Activated naive CD4-positive, alpha-beta T cell treated with anti-CD3 and anti-CD28 coated beads, Interleukin-2, amount 10 ng/mL, durations not matched to agents 7 days and 5 days (primary cell): ENCODE results near the gene KRTAP10-9.

Experiments
- CTCF ChIA-PET: fragments of 350-600 bp; sonication (Branson Sonifier 250); formaldehyde crosslinking; loops from one replicate; lab custom pipeline; 2021; ENCODE audit warnings: antibody characterized with exemption; lab: Charles Lee
- DNase-seq: peaks from one replicate; pipeline ENCODE4 v3.0.0-alpha.2; 2020
- H3K27ac Mint-ChIP-seq: one replicate; pipeline ENCODE4 v1.8.0; 2021; ENCODE audit warnings: mild to moderate bottlenecking, moderate library complexity, mixed read lengths
- H3K27me3 Mint-ChIP-seq: one replicate; pipeline ENCODE4 v1.8.0; 2021; ENCODE audit warnings: mild to moderate bottlenecking, mixed read lengths
- H3K36me3 Mint-ChIP-seq: one replicate; pipeline ENCODE4 v1.8.0; 2021; ENCODE audit warnings: mixed read lengths
- H3K4me1 Mint-ChIP-seq: one replicate; pipeline ENCODE4 v1.8.0; 2021; ENCODE audit warnings: mixed read lengths
- H3K4me3 Mint-ChIP-seq: one replicate; pipeline ENCODE4 v1.8.0; 2021; ENCODE audit warnings: mild to moderate bottlenecking, moderate library complexity, mixed read lengths
- H3K9me3 Mint-ChIP-seq: one replicate; pipeline ENCODE4 v1.8.0; 2021; ENCODE audit warnings: mixed read lengths

Gene KRTAP10-9

GRCh38 chr21:44666401-44667320, 39.8 kb downstream of the KRTAP10-9 start, which contains the start of gene KRTAP12-2:
KRTAP12-2 (minus strand) TSS chr21:44666927; CDS start chr21:44666886, 41 bp downstream.
- no peak within 1 kb of the TSS for H3K27ac Mint-ChIP-seq
- H3K27me3 Mint-ChIP-seq, result peaks cover 37% of the 10 kb centered on the region
- peaks cover 38% of the 10 kb centered on the region for H3K9me3 Mint-ChIP-seq
- CTCF ChIA-PET, result no interaction called here
- no peak within 1 kb of the TSS for H3K4me3 Mint-ChIP-seq
- DNase-seq, result no peak
- H3K36me3 Mint-ChIP-seq, result peaks cover 7% of the 10 kb centered on the region
- H3K4me1 Mint-ChIP-seq, result no peaks in the 10 kb centered on the region

DNA sequence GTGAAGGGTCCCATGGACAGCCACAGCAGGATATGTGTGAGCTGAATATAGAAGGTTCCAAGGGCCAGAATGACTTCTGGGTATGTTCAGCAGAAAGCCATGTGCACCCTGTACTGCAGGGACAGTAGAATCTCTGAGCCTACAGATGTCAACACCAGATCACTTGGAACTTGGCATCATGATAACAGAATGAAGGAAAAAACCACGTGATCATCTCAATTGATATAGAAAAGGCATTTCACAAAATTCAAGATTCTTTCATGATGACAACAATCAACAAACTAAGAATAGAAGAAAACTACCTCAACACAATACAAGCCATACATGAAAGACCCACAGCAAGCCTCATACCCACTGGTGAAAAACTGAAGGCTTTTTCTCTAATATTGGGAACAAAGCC, 40.7 kb downstream of the KRTAP10-9 start:
- H3K27me3 Mint-ChIP-seq, result peaks cover 35% of the 10 kb centered on the region
- CTCF ChIA-PET, result no interaction called here
- H3K4me3 Mint-ChIP-seq, result no peak overlapping the region
- H3K9me3 Mint-ChIP-seq, result peaks cover 34% of the 10 kb centered on the region
- no peaks in the 10 kb centered on the region for H3K4me1 Mint-ChIP-seq
- no peak overlapping the region for H3K27ac Mint-ChIP-seq
- H3K36me3 Mint-ChIP-seq, result peaks cover 3% of the 10 kb centered on the region
- DNase-seq, result no peak

- H3K9me3 Mint-ChIP-seq, result peaks cover 39% of the 10 kb centered on the region
- H3K4me1 Mint-ChIP-seq, result no peaks in the 10 kb centered on the region
These were observed 43.9 kb downstream of the KRTAP10-9 start for GRCh38 chr21:44670642-44671432.

GRCh38 chr21:44671911-44672310, 45.0 kb downstream of the KRTAP10-9 start:
- Mint-ChIP-seq H3K9me3 (peaks cover 39% of the 10 kb centered on the region), H3K27ac (no peak overlapping the region), H3K36me3 (peaks cover 3% of the 10 kb centered on the region), H3K4me3 (no peak overlapping the region), H3K4me1 (no peaks in the 10 kb centered on the region), H3K27me3 (peaks cover 39% of the 10 kb centered on the region)
- CTCF ChIA-PET, result no interaction called here
- DNase-seq, result no peak

More at GRCh38 chr21:44670642-44671432, 43.9 kb downstream of the KRTAP10-9 start:
- CTCF ChIA-PET, result no interaction called here
- Mint-ChIP-seq H3K27ac (no peak overlapping the region), H3K4me3 (no peak overlapping the region), H3K27me3 (peaks cover 41% of the 10 kb centered on the region), H3K36me3 (peaks cover 3% of the 10 kb centered on the region)
- DNase-seq, result no peak

DNA sequence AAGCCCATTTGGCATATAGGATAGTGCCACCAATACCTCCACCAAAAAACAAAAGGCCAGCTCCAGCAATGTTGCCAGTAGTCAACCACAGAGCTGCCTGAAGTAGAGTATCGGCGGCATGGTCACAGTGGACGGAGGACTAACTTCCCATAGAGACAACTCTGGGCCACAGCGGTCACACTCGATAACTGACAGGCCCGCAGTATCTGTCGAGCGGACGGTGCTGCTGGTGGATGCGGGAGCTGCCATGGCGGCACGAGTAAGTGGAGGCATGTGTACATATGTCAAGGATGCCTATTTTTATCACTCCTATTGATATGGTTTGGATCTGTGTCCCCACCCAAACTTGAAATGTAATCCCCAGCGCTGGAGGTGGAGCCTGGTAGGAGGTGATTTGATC, 51.0 kb downstream of the KRTAP10-9 start:
- Mint-ChIP-seq H3K4me1 (no peaks in the 10 kb centered on the region), H3K36me3 (no peaks in the 10 kb centered on the region), H3K27ac (no peak overlapping the region), H3K4me3 (no peak overlapping the region), H3K27me3 (peaks cover 33% of the 10 kb centered on the region), H3K9me3 (peaks cover 10% of the 10 kb centered on the region)
- CTCF ChIA-PET, result no interaction called here
- DNase-seq, result no peak
